Stimulated activated CD4-positive, alpha-beta T cell treated with anti-CD3 and anti-CD28 coated beads, Interleukin-2, amount 100 ng/mL, for 4 hours (primary cell): ENCODE data around the gene MTHFSD.

Source experiments
- DNase-seq: peaks from one replicate; pipeline ENCODE4 v3.0.0-alpha.2; 2020; ENCODE audit warnings: low read depth

The MTHFSD gene

GRCh38 chr16:86584071-86584685, 29.1 kb upstream of the MTHFSD start:
- DNase-seq = no peak

GRCh38 chr16:86581458-86581857, 26.4 kb upstream of the MTHFSD start:
- no peak for DNase-seq

GRCh38 chr16:86580791-86581170, 25.7 kb upstream of the MTHFSD start:
- no peak for DNase-seq

- DNase-seq = no peak
Observed at GRCh38 chr16:86580063-86580790, 25.2 kb upstream of the MTHFSD start.

- DNase-seq = no peak
Observed at GRCh38 chr16:86579268-86580062, 24.4 kb upstream of the MTHFSD start.

- no peak for DNase-seq
Observed at GRCh38 chr16:86578611-86579267, 23.7 kb upstream of the MTHFSD start.

- no peak for DNase-seq
Observed at GRCh38 chr16:86578061-86578599, 23.1 kb upstream of the MTHFSD start, which contains the start of gene FOXL1. TSS of gene FOXL1 (plus strand) at chr16:86578549. CDS start at chr16:86578724, 175 bp downstream.

- DNase-seq = no peak
Observed at GRCh38 chr16:86577314-86577971, 22.4 kb upstream of the MTHFSD start.

GRCh38 chr16:86576591-86577313, 21.7 kb upstream of the MTHFSD start:
- no peak for DNase-seq

GRCh38 chr16:86575754-86576557, 20.9 kb upstream of the MTHFSD start:
- peak; percentile 35 for DNase-seq

GRCh38 chr16:86575095-86575685, 20.2 kb upstream of the MTHFSD start:
- DNase-seq = no peak

GRCh38 chr16:86574646-86575045, 19.6 kb upstream of the MTHFSD start:
- no peak for DNase-seq

- no peak for DNase-seq
Observed at GRCh38 chr16:86573646-86574508, 18.8 kb upstream of the MTHFSD start.

GRCh38 chr16:86573215-86573614, 18.2 kb upstream of the MTHFSD start:
- no peak for DNase-seq

- no peak for DNase-seq
Observed at GRCh38 chr16:86572606-86573005, 17.6 kb upstream of the MTHFSD start.

GRCh38 chr16:86572041-86572521, 17.0 kb upstream of the MTHFSD start:
- no peak for DNase-seq

- no peak for DNase-seq
Observed at GRCh38 chr16:86571530-86571915, 16.5 kb upstream of the MTHFSD start.
